Right atrium auricular region (tissue), 2 donors: Measurements from ENCODE around the gene OR2Y1. TPM values are rescaled to one million over a fixed set of nuclear protein-coding genes. Genes with fewer than 3 reads are reported as not detected.

ENCODE experiments used
- DNase-seq: peaks from one replicate; pipeline ENCODE4 v3.0.0-alpha.2; 2019; ENCODE audit warnings: low spot score
- H3K27ac ChIP-seq, 2 donors: fragments of 200-600 bp; sonication (generic); 1 replicate in 1 of 2; 2 replicates in 1 of 2; pipeline ENCODE4 v1.5.1; 2016 to 2019
- H3K27me3 ChIP-seq, 2 donors: fragments of 200-600 bp; sonication (generic); one replicate each; pipeline versions ENCODE4 v1.5.1 to v1.6.0; 2017 to 2019
- H3K36me3 ChIP-seq: fragments of 200-600 bp; sonication (generic); one replicate; pipeline ENCODE4 v1.5.1; 2016
- H3K4me1 ChIP-seq, 2 donors: fragments of 200-600 bp; sonication (generic); one replicate each; pipeline versions ENCODE4 v1.5.1 to v1.6.0; 2017 to 2019
- H3K4me3 ChIP-seq, 2 donors: fragments of 200-600 bp; sonication (generic); 1 replicate in 1 of 2; 2 replicates in 1 of 2; pipeline ENCODE4 v1.5.1; 2017 to 2019; ENCODE audit warnings: mild to moderate bottlenecking in 1 of 2, moderate library complexity in 1 of 2
- H3K9me3 ChIP-seq, 2 donors: fragments of 200-600 bp; sonication (generic); one replicate each; pipeline ENCODE4 v1.5.1; 2019
- CTCF ChIP-seq, 2 donors: fragments of 200-600 bp; sonication (generic); IDR thresholded peaks; one replicate each; pipeline ENCODE4 v1.5.1; 2019; ENCODE audit warnings: antibody characterized with exemption in 2 of 2
- total RNA-seq, 2 donors: library from RNA; depleted of rRNA; stranded (reverse); fragments of >200 nt; gene quantifications; one replicate each; pipeline ENCODE4 v1.1.0, GENCODE V29; 2016

The OR2Y1 gene
- total RNA-seq, 2 donors from 2014 or later = not detected

DNA sequence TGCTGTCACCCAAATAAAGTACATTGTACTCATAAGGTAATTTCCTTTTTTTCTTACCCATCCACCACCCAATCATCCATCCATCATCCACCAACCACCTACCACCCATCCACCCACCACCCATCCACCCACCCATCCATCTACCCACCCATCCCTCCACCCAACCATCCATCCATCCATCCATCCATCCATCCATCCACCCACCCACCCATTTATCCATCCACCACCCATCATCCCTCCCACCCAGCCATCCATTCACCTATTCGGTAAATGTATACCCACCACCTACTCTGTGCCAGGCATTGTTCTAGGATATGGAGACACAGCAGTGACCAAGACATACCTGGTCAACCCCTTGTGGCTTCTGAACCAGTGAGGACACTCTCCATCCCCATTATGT lies 37.6 kb upstream of the OR2Y1 start:
- Histone ChIP-seq H3K4me3 (no peak overlapping the region), H3K36me3 (no peaks in the 10 kb centered on the region), H3K4me1 (no peaks in the 10 kb centered on the region), H3K27me3 (no peaks in the 10 kb centered on the region), H3K9me3 (no peaks in the 10 kb centered on the region), H3K27ac (no peak overlapping the region)
- DNase-seq = no peak
- TF ChIP-seq CTCF (IDR thresholded peaks at IDR 0.05) = no peak

DNA sequence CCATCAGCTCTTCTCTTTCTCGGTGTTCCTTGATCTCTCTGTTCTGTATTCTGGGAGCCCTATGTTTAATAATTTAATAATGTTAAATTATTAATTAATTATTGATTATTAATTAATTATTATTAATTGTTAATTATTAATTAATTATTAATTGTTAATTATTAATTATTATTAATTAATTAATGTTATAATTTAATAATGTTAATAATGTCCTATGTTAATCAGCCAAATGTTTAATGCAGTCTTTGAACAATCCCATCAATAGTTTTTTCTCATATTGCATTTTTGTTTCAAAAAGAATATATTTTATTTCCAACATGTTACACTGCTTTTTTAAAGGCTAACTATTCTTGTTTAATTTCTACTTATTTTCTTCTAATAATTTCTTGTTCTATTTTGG lies 36.5 kb upstream of the OR2Y1 start:
- no peak for TF ChIP-seq CTCF (IDR thresholded peaks at IDR 0.05)
- Histone ChIP-seq H3K9me3 (peaks cover 0 to 5% of the 10 kb centered on the region in 2 donors), H3K27me3 (no peaks in the 10 kb centered on the region), H3K4me3 (no peak overlapping the region), H3K27ac (no peak overlapping the region), H3K4me1 (no peaks in the 10 kb centered on the region), H3K36me3 (no peaks in the 10 kb centered on the region)
- no peak for DNase-seq

GRCh38 chr5:180775624-180776023 lies 35.8 kb upstream of the OR2Y1 start:
- Histone ChIP-seq H3K4me3 (no peak overlapping the region), H3K9me3 (peaks cover 0 to 5% of the 10 kb centered on the region in 2 donors), H3K27ac (no peak overlapping the region), H3K36me3 (no peaks in the 10 kb centered on the region), H3K4me1 (no peaks in the 10 kb centered on the region), H3K27me3 (no peaks in the 10 kb centered on the region)
- TF ChIP-seq CTCF (IDR thresholded peaks at IDR 0.05) = no peak
- no peak for DNase-seq

DNA sequence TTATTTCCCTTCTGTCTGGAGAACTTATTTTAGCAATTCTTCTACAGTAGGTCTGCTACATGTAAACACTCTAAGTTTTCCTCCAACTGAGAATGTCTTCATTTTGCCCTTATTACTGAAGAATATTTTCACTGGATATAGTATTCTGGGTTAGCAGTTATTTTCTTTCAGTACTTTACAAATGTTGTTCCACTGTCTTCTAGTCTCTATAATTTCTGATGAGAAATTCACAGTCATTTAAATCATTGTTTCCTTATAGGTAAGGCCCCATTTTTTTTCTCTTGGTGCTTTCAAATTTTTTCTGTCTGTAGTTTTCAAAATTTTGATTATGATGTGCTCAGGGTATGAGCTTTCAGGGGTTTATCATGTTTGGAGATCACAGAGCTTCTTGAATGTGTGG lies 32.0 kb upstream of the OR2Y1 start:
- H3K27me3 ChIP-seq = no peaks in the 10 kb centered on the region
- no peaks in the 10 kb centered on the region for H3K4me1 ChIP-seq
- H3K9me3 ChIP-seq = peaks cover 5 to 8% of the 10 kb centered on the region in 2 donors
- no peaks in the 10 kb centered on the region for H3K36me3 ChIP-seq
- no peak for DNase-seq
- no peak for TF ChIP-seq CTCF (IDR thresholded peaks at IDR 0.05)
- no peak overlapping the region for H3K27ac ChIP-seq
- no peak overlapping the region for H3K4me3 ChIP-seq

DNA sequence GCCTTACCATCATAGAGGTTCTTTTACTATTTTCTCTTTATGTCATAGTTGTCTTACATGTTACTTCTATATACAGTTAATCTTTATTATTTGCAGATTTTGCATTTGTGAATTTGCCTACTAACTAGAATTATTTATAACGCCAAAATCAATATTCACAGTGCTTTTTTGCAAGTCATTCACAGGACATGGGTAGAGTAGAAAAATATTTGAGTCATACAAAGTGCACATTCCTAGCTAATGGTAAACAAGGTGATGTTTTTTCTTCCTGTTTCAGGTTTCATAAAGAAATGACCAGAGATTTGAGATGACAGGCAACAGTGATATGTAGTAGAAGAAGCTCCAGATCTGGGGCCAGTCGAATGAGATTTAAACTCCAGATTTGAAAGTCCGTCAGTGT lies 30.0 kb upstream of the OR2Y1 start:
- no peaks in the 10 kb centered on the region for H3K36me3 ChIP-seq
- H3K27me3 ChIP-seq = no peaks in the 10 kb centered on the region
- H3K4me3 ChIP-seq = no peak overlapping the region
- peaks cover 5 to 15% of the 10 kb centered on the region in 2 donors for H3K9me3 ChIP-seq
- no peak overlapping the region for H3K27ac ChIP-seq
- H3K4me1 ChIP-seq = no peaks in the 10 kb centered on the region
- no peak for TF ChIP-seq CTCF (IDR thresholded peaks at IDR 0.05)
- DNase-seq = no peak

- TF ChIP-seq CTCF (IDR thresholded peaks at IDR 0.05) = no peak
- peaks cover 6 to 26% of the 10 kb centered on the region in 2 donors for H3K9me3 ChIP-seq
- no peaks in the 10 kb centered on the region for H3K36me3 ChIP-seq
- H3K4me1 ChIP-seq = no peaks in the 10 kb centered on the region
- no peak overlapping the region for H3K4me3 ChIP-seq
- no peak overlapping the region for H3K27ac ChIP-seq
- DNase-seq = no peak
- no peaks in the 10 kb centered on the region for H3K27me3 ChIP-seq
Observed at GRCh38 chr5:180755601-180756000, 15.7 kb upstream of the OR2Y1 start.
